Body of pancreas (tissue), 4 donors: ENCODE data around the gene OXTR.

Experiments
- CTCF ChIP-seq, 7 experiments: fragments of 450-650 bp in 4 of 7; fragments of 200-600 bp in 3 of 7; sonication (generic) in 3 of 7; IDR thresholded peaks; one replicate each; pipeline ENCODE4 v1.5.1; 2016 to 2019; ENCODE audit warnings: antibody characterized with exemption in 7 of 7
- POLR2A ChIP-seq, 3 donors: fragments of 450-650 bp; IDR thresholded peaks; one replicate each; pipeline ENCODE4 v1.6.1; 2016; ENCODE audit warnings: antibody characterized with exemption in 3 of 3, mild to moderate bottlenecking in 2 of 3

DNA sequence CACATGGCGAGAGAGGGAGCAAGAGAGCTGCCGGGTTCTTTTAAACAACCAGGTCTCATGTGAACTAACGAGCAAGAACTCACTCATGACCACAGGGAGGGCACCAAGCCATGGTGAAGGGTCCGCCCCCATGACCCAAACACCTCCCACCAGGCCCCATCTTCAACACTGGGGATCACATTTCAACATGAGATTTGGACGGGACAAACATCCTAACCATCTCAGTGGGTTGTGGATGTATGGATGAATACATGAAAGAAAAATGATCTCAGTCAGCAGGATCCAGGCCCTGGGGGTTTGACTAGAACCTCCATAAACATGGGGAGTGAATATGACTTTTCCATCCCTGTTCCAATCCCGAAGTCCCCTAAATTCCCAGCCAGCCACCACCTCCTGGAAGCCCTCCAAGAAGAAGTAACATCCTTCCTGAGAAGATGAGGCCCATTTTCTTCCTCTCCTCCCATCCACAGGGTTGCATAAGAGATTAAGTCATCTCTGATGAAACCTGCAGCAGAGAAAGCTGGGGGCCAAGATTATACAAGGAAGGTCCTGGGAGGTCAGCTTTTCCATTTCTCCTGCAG is 26.3 kb downstream of the OXTR start:
- TF ChIP-seq CTCF (IDR thresholded peaks at IDR 0.05) (no peak), POLR2A (IDR thresholded peaks at IDR 0.05) (no peak)
